HG03097 (cell line): ENCODE results near the gene MMP3.

ENCODE experiments used
- ATAC-seq: cut with Tn5 transposase; IDR thresholded peaks from one replicate; pipeline ENCODE4 v1.9.1; 2021; ENCODE audit not compliant: unreplicated experiment, low FRiP score

Gene MMP3

GRCh38 chr11:102792604-102793003, 50.8 kb downstream of the MMP3 start:
- ATAC-seq = no peak

- ATAC-seq = no peak
Observed at GRCh38 chr11:102791271-102792036, 52.0 kb downstream of the MMP3 start.

- ATAC-seq = no peak
Observed at GRCh38 chr11:102788334-102788995, 54.9 kb downstream of the MMP3 start.
